Astrocyte (in vitro differentiated cells and primary cell): ENCODE data around the gene TM9SF1.

Experiments
- CTCF ChIP-seq: IDR thresholded peaks from 2 replicates; pipeline ENCODE4 v1.5.1; 2011; ENCODE audit warnings: low read depth, mild to moderate bottlenecking, inconsistent platforms, low read length, moderate library complexity; ENCODE audit not compliant: insufficient read depth
- EZH2 ChIP-seq: IDR thresholded peaks from 2 replicates; pipeline ENCODE4 v1.6.1; 2012; ENCODE audit warnings: mild to moderate bottlenecking, low read length, inconsistent platforms; ENCODE audit not compliant: insufficient read depth

DNA sequence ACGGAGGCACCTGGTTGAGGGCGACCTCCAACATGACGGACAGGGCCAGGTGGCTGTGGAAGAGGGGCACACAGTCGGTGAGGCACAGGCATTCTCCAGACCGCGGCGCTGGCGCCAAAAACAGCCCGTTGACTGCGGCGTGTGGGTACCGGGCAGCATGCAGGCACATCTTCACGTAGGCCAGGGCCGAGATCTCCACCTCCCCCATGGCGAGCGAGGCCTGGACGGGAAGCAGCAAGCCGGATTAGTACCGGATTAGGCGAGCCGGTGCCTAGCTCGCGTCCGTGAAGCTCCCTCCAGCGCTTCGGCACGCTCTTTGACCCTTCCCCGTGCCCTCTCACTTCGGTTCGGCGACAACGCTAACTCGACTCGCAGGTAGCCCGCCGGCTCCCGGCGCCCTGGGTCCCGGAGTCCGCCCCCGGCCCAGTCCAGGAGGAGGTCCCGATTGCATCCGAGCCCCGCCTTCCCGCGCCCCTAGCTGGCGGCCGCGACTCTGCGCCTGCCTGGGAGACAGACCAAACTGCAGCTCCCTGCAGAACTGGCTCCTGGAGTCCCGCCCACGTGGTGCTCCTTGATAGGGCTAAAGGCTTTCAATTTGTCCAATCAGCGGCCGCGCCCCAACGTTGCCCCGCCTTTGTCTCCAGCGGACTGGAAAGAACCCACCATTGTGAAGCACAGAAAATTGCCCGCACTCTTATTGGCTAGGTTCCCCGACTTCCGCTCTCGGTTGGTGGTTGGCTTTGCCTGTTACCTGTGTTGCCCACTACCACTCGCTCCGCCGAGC lies 54.0 kb downstream of the TM9SF1 start, which contains the start of gene EMC9:
- TF ChIP-seq CTCF (peak; percentile 3), EZH2 (no peak)
